ENCODE measurements around the gene GNA12. TPM values are rescaled to one million over a fixed set of nuclear protein-coding genes. Genes with fewer than 3 reads are reported as not detected.

Gene GNA12
- total RNA-seq, 1 donor, result 27.1 TPM

GRCh38 chr7:2782121-2782520 lies 62.0 kb downstream of the GNA12 start:
- peak; percentile 55 for DNase-seq (ENCODE audit: insufficient read length, low spot score, missing footprints)
- H3K27me3 ChIP-seq (ENCODE audit: insufficient read depth, low read length), result no peaks in the 10 kb centered on the region
- TF ChIP-seq CTCF (IDR thresholded peaks at IDR 0.05; ENCODE audit: extremely low read depth, low read depth, low read length), result no peak
- H3K4me2 ChIP-seq (ENCODE audit: insufficient read depth, low read length), result no peak overlapping the region
- no peak overlapping the region for H2AFZ ChIP-seq (ENCODE audit: low read length)
- H3K27ac ChIP-seq (ENCODE audit: low read depth, low read length), result peak overlapping the region; percentile 46
- peaks cover 10% of the 10 kb centered on the region for H3K36me3 ChIP-seq (ENCODE audit: insufficient read depth, low read length)
- H3K79me2 ChIP-seq (ENCODE audit: insufficient read depth, low read length), result peaks cover 51% of the 10 kb centered on the region
- peaks cover 22% of the 10 kb centered on the region for H3K4me1 ChIP-seq (ENCODE audit: insufficient read depth, low read length)
- no peak overlapping the region for H3K4me3 ChIP-seq (ENCODE audit: insufficient read depth, low read length)
- no peaks in the 10 kb centered on the region for H4K20me1 ChIP-seq (ENCODE audit: insufficient read depth, low read length)
- H3K9me3 ChIP-seq (ENCODE audit: low read depth, low read length), result no peaks in the 10 kb centered on the region

DNA sequence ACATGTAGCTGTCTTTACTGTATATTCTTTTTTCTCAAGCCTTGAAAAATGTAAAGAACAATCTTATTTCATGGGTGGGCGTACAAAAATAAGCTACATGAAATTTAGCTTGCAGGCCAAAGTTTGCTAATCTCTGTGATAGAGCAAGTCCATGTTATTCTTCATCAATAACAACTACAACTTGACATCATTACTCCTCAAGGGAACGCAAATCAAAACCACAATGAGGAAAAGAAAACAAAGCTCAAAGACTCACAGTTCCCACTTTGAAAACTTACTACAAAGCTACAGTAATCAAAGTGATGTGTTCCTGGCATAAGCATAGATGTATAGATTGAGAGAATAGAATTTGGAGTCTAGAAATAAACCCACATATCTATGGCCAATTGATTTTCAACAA lies 62.5 kb downstream of the GNA12 start:
- Histone ChIP-seq H3K9me3 (ENCODE audit: low read depth, low read length) (no peaks in the 10 kb centered on the region), H3K79me2 (ENCODE audit: insufficient read depth, low read length) (peaks cover 48% of the 10 kb centered on the region), H3K36me3 (ENCODE audit: insufficient read depth, low read length) (peaks cover 8% of the 10 kb centered on the region), H4K20me1 (ENCODE audit: insufficient read depth, low read length) (no peaks in the 10 kb centered on the region), H3K4me2 (ENCODE audit: insufficient read depth, low read length) (no peak overlapping the region), H2AFZ (ENCODE audit: low read length) (no peak overlapping the region), H3K4me3 (ENCODE audit: insufficient read depth, low read length) (no peak overlapping the region), H3K27ac (ENCODE audit: low read depth, low read length) (peak overlapping the region; percentile 46), H3K27me3 (ENCODE audit: insufficient read depth, low read length) (no peaks in the 10 kb centered on the region), H3K4me1 (ENCODE audit: insufficient read depth, low read length) (peaks cover 22% of the 10 kb centered on the region)
- DNase-seq (ENCODE audit: insufficient read length, low spot score, missing footprints), result no peak
- TF ChIP-seq CTCF (IDR thresholded peaks at IDR 0.05; ENCODE audit: extremely low read depth, low read depth, low read length), result no peak

- Histone ChIP-seq H3K79me2 (ENCODE audit: insufficient read depth, low read length) (peaks cover 35% of the 10 kb centered on the region), H3K4me3 (ENCODE audit: insufficient read depth, low read length) (no peak overlapping the region), H3K36me3 (ENCODE audit: insufficient read depth, low read length) (no peaks in the 10 kb centered on the region), H3K9me3 (ENCODE audit: low read depth, low read length) (no peaks in the 10 kb centered on the region), H3K4me1 (ENCODE audit: insufficient read depth, low read length) (peaks cover 9% of the 10 kb centered on the region), H3K27ac (ENCODE audit: low read depth, low read length) (no peak overlapping the region), H3K4me2 (ENCODE audit: insufficient read depth, low read length) (no peak overlapping the region), H2AFZ (ENCODE audit: low read length) (no peak overlapping the region), H3K27me3 (ENCODE audit: insufficient read depth, low read length) (no peaks in the 10 kb centered on the region), H4K20me1 (ENCODE audit: insufficient read depth, low read length) (no peaks in the 10 kb centered on the region)
- TF ChIP-seq CTCF (IDR thresholded peaks at IDR 0.05; ENCODE audit: extremely low read depth, low read depth, low read length), result no peak
- no peak for DNase-seq (ENCODE audit: insufficient read length, low spot score, missing footprints)
These were observed 65.1 kb downstream of the GNA12 start for GRCh38 chr7:2779051-2779450.

DNA sequence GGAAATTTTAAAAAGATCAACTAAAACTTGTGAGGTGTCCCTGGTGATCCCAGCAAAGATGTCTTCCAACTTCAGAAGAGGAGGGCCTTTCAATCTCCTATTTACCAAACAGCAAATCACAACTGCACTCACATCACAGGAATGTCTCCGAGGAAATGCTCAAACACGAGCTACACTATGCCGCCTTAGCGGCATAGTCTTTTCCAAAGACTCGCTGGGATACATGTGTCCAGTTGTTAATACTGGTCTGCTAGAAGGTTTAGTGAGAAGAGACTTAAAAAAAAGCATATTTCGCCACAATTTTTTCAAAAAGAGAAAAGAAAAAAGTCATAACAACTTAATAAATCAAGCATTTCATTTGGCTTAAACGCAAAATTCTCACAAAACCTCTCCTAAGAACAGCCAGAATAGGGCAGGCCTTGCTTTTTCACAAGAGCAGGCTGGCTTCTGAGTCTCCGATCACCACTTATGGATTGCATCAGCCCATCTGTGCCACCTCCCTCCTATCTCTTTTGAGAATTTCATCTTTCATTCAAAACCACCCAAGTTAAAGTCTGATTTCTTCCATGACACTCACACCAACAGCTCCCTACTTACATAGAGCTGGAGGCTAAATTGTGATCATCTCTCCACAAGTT lies 66.1 kb downstream of the GNA12 start:
- no peak for TF ChIP-seq CTCF (IDR thresholded peaks at IDR 0.05; ENCODE audit: extremely low read depth, low read depth, low read length)
- H3K36me3 ChIP-seq (ENCODE audit: insufficient read depth, low read length), result no peaks in the 10 kb centered on the region
- H4K20me1 ChIP-seq (ENCODE audit: insufficient read depth, low read length), result no peaks in the 10 kb centered on the region
- H3K4me2 ChIP-seq (ENCODE audit: insufficient read depth, low read length), result no peak overlapping the region
- peaks cover 38% of the 10 kb centered on the region for H3K79me2 ChIP-seq (ENCODE audit: insufficient read depth, low read length)
- no peak overlapping the region for H3K27ac ChIP-seq (ENCODE audit: low read depth, low read length)
- H3K9me3 ChIP-seq (ENCODE audit: low read depth, low read length), result no peaks in the 10 kb centered on the region
- no peaks in the 10 kb centered on the region for H3K27me3 ChIP-seq (ENCODE audit: insufficient read depth, low read length)
- no peak overlapping the region for H3K4me3 ChIP-seq (ENCODE audit: insufficient read depth, low read length)
- no peak for DNase-seq (ENCODE audit: insufficient read length, low spot score, missing footprints)
- peaks cover 9% of the 10 kb centered on the region for H3K4me1 ChIP-seq (ENCODE audit: insufficient read depth, low read length)
- H2AFZ ChIP-seq (ENCODE audit: low read length), result no peak overlapping the region

Data from osteoblast (primary cell).